Activated CD8-positive, alpha-beta memory T cell treated with anti-CD3 and anti-CD28 coated beads, Interleukin-2, amount 50 U/mL, for 1 hour (primary cell): ENCODE measurements around the gene MRPS18C.
"Not testable (repeated sequence)": the region's sequence is repeated elsewhere in the genome, so short reads cannot be mapped to it uniquely, and the experiment has no call there.

Experiments used
- DNase-seq: peaks from one replicate; pipeline ENCODE4 v3.0.0-alpha.2; 2020; ENCODE audit errors: extremely low read depth

Gene MRPS18C

GRCh38 chr4:83496085-83496917, 40.4 kb downstream of the MRPS18C start:
- not testable (repeated sequence) for DNase-seq

GRCh38 chr4:83498187-83498586, 42.3 kb downstream of the MRPS18C start:
- DNase-seq = no peak

GRCh38 chr4:83501671-83502070, 45.8 kb downstream of the MRPS18C start:
- not testable (repeated sequence) for DNase-seq

GRCh38 chr4:83503974-83504373, 48.1 kb downstream of the MRPS18C start:
- DNase-seq = no peak

GRCh38 chr4:83504503-83504902, 48.6 kb downstream of the MRPS18C start:
- no peak for DNase-seq

- DNase-seq = no peak
Measured at GRCh38 chr4:83504996-83505395, 49.1 kb downstream of the MRPS18C start.

- DNase-seq = not testable (repeated sequence)
Measured at GRCh38 chr4:83509156-83509585, 53.3 kb downstream of the MRPS18C start.

- no peak for DNase-seq
Measured at GRCh38 chr4:83510442-83510841, 54.6 kb downstream of the MRPS18C start.
